ENCODE measurements around the gene ITGB3BP. TPM values are rescaled to one million over a fixed set of nuclear protein-coding genes. Genes with fewer than 3 reads are reported as not detected.

ITGB3BP gene
- total RNA-seq, 1 donor from 2014 or later = 17.9 TPM

DNA sequence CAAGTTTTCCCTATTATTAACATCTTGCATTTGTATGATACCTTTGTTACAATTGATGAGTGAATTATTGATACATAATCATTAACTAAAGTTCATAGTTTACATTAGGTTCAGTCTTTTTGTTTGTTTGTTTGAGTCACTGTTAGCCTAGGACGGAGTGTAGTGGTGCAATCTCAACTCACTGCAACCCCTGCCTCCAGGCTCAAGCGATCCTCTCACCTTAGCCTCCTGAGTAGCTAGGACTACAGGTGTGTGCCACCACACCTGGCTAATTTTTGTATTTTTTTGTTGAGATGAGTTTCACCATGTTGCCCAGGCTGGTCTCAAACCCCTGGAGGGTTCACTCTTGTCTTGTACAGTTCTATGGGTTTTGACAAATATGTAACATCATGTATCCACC is 36.3 kb upstream of the ITGB3BP start:
- DNase-seq (ENCODE audit: extremely low spot score, unreplicated experiment) = no peak
- Mint-ChIP-seq H3K4me1 (ENCODE audit: unreplicated experiment) (peaks cover 1% of the 10 kb centered on the region), H3K36me3 (ENCODE audit: unreplicated experiment) (peaks cover 7% of the 10 kb centered on the region), H3K4me3 (ENCODE audit: unreplicated experiment) (no peak overlapping the region), H3K27me3 (ENCODE audit: unreplicated experiment) (no peaks in the 10 kb centered on the region), H3K27ac (ENCODE audit: unreplicated experiment) (no peak overlapping the region), H3K9me3 (ENCODE audit: unreplicated experiment) (no peaks in the 10 kb centered on the region)
- TF ChIP-seq, protein P1, sequence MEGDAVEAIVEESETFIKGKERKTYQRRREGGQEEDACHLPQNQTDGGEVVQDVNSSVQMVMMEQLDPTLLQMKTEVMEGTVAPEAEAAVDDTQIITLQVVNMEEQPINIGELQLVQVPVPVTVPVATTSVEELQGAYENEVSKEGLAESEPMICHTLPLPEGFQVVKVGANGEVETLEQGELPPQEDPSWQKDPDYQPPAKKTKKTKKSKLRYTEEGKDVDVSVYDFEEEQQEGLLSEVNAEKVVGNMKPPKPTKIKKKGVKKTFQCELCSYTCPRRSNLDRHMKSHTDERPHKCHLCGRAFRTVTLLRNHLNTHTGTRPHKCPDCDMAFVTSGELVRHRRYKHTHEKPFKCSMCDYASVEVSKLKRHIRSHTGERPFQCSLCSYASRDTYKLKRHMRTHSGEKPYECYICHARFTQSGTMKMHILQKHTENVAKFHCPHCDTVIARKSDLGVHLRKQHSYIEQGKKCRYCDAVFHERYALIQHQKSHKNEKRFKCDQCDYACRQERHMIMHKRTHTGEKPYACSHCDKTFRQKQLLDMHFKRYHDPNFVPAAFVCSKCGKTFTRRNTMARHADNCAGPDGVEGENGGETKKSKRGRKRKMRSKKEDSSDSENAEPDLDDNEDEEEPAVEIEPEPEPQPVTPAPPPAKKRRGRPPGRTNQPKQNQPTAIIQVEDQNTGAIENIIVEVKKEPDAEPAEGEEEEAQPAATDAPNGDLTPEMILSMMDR (IDR thresholded peaks at IDR 0.05) = no peak

DNA sequence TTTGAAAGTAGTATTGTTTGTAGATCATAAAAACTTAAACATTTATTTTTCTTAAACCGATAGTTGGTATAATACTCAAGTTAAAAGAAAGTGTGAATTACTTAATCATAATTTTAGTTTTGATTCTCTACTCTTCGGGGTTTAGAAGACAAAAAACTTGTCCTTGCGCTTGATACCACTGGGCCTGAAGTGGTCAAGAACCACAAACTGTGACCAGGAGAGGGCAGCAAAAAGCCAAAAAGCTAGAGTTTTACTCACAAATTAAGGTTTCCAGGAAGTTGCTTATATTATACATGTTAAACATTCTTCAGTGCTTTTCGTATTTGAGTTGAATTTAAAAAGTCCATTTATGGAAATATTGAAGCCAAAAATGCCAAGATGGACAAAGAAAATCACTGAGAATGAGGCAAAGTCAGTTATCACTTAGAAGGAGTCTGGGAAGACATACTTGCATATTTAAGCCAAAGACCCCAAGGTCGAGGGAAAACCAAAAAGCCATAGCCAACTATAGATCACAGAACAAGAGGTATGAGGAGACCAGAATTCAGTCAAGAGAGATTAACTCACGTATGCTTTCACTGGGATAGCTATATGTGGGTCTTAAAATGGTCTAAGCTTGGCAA is 34.5 kb upstream of the ITGB3BP start:
- H3K27me3 Mint-ChIP-seq (ENCODE audit: unreplicated experiment) = no peaks in the 10 kb centered on the region
- TF ChIP-seq, protein P1 (IDR thresholded peaks at IDR 0.05) = peak; percentile 63
- H3K9me3 Mint-ChIP-seq (ENCODE audit: unreplicated experiment) = no peaks in the 10 kb centered on the region
- H3K36me3 Mint-ChIP-seq (ENCODE audit: unreplicated experiment) = peaks cover 8% of the 10 kb centered on the region
- no peak overlapping the region for H3K4me3 Mint-ChIP-seq (ENCODE audit: unreplicated experiment)
- peaks cover 1% of the 10 kb centered on the region for H3K4me1 Mint-ChIP-seq (ENCODE audit: unreplicated experiment)
- no peak overlapping the region for H3K27ac Mint-ChIP-seq (ENCODE audit: unreplicated experiment)
- DNase-seq (ENCODE audit: extremely low spot score, unreplicated experiment) = no peak

DNA sequence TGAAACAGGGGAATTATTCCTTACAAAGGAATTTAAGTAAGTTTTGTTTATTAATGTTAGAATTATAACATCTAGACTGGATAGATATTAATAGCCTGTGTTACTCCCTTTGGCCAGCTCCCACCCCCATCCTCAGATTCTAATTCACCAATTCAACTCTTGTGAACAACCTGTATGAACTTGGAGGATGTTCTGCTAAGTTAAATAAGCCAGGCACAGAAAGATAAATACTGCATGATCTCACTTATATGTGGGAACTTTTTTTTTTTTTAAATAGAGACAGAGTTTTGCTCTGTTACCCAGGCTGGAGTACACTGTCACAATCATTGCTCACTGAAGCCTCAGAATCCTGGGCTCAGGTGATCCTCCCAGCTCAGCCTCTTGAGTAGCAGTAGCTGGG is 32.5 kb upstream of the ITGB3BP start:
- Mint-ChIP-seq H3K27me3 (ENCODE audit: unreplicated experiment) (no peaks in the 10 kb centered on the region), H3K4me3 (ENCODE audit: unreplicated experiment) (no peak overlapping the region), H3K36me3 (ENCODE audit: unreplicated experiment) (peaks cover 13% of the 10 kb centered on the region), H3K4me1 (ENCODE audit: unreplicated experiment) (peaks cover 1% of the 10 kb centered on the region), H3K9me3 (ENCODE audit: unreplicated experiment) (no peaks in the 10 kb centered on the region), H3K27ac (ENCODE audit: unreplicated experiment) (no peak overlapping the region)
- no peak for DNase-seq (ENCODE audit: extremely low spot score, unreplicated experiment)
- TF ChIP-seq, protein P1 (IDR thresholded peaks at IDR 0.05) = no peak

DNA sequence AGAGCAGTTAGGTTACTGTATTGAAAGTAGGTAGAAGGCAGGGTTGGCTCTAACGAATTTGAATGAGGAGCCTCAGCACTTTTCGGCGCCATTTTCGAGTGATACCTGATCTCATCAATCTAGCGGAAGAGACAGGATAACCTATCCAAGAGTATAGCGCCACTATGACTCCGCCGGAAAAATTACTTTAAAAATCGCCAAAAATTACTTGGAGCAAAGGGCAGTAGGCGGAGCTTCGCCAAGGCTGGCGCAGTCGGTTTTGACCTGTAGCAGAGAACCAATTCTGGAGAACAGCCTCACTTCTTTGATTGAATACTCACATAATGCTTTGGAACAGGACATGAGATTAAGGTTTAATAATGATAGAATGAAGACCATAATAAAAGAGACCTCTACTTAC is 25.9 kb upstream of the ITGB3BP start:
- Mint-ChIP-seq H3K27me3 (ENCODE audit: unreplicated experiment) (no peaks in the 10 kb centered on the region), H3K36me3 (ENCODE audit: unreplicated experiment) (peaks cover 32% of the 10 kb centered on the region), H3K4me3 (ENCODE audit: unreplicated experiment) (no peak overlapping the region), H3K9me3 (ENCODE audit: unreplicated experiment) (no peaks in the 10 kb centered on the region), H3K27ac (ENCODE audit: unreplicated experiment) (no peak overlapping the region), H3K4me1 (ENCODE audit: unreplicated experiment) (no peaks in the 10 kb centered on the region)
- TF ChIP-seq, protein P1 (IDR thresholded peaks at IDR 0.05) = no peak
- DNase-seq (ENCODE audit: extremely low spot score, unreplicated experiment) = no peak

DNA sequence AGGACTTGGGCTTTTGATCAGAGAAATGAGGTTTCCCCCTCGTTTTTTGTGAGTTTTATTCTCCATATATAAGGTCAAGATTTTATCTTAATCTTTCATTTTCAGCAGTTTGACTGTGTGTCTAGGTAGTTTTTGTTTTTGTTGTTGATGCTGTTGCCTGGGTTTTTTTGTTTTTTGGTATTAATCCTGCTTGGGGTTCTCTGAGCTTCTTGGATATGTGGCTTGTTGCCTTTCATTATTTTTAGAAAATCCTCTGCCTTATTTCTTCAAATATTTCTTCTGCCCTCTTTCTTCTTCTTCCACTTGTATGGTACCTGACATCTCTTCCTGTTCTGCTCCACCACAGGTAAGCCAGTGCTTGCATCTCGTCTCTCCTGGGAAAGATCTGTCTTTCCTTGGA is 25.3 kb upstream of the ITGB3BP start:
- DNase-seq (ENCODE audit: extremely low spot score, unreplicated experiment) = no peak
- H3K36me3 Mint-ChIP-seq (ENCODE audit: unreplicated experiment) = peaks cover 32% of the 10 kb centered on the region
- H3K27me3 Mint-ChIP-seq (ENCODE audit: unreplicated experiment) = no peaks in the 10 kb centered on the region
- no peaks in the 10 kb centered on the region for H3K9me3 Mint-ChIP-seq (ENCODE audit: unreplicated experiment)
- no peaks in the 10 kb centered on the region for H3K4me1 Mint-ChIP-seq (ENCODE audit: unreplicated experiment)
- no peak overlapping the region for H3K27ac Mint-ChIP-seq (ENCODE audit: unreplicated experiment)
- H3K4me3 Mint-ChIP-seq (ENCODE audit: unreplicated experiment) = no peak overlapping the region
- TF ChIP-seq, protein P1 (IDR thresholded peaks at IDR 0.05) = no peak

Measured in osteocyte (in vitro differentiated cells).